HG02678 (cell line): ENCODE results near the gene TSPAN9.
A peak's percentile ranks its signal among the peaks of the same experiment; 100 is the strongest.

Source experiments
- ATAC-seq: cut with Tn5 transposase; IDR thresholded peaks from one replicate; pipeline ENCODE4 v1.9.1; 2021; ENCODE audit warnings: mild to moderate bottlenecking, moderate library complexity; ENCODE audit not compliant: unreplicated experiment

Gene TSPAN9

DNA sequence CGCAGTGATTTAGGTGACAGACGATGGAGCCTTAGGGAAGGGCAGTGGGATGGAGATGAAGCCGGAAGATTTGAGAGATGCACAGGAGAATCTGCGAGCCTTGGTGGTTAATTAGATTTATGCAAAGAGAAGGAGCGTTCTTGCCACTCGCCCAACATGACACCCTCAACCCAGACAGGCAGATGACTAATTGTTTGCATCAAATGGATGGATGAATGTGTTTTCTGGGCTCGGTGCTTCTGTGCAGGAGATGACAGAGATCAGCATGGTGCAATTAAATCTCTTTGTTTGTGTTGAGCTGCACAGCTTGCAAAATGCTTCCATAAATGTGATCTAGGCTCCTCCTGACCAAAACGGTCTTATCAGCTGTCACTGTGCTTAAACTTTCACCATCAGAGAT lies 211.5 kb downstream of the TSPAN9 start:
- no peak for ATAC-seq

DNA sequence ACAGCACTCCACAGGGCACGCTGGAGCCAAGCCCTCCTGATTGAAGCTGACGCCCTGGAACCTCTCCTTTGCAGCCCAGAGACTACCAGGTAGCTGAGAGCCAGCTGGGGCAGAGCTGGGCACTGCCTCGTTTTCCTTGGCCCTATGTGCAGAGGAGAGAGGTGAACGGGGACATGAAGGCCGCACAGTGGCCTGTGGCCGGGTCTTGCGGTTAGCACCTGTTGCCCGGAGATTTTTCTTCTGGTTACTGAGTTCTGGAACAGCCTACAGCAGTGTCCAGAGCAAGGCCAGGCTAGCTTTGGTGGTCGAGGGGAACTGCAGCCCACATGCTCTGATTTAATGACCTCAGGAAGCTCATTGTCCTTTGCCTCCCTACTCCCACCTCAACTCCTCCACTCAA lies 212.5 kb downstream of the TSPAN9 start:
- no peak for ATAC-seq

DNA sequence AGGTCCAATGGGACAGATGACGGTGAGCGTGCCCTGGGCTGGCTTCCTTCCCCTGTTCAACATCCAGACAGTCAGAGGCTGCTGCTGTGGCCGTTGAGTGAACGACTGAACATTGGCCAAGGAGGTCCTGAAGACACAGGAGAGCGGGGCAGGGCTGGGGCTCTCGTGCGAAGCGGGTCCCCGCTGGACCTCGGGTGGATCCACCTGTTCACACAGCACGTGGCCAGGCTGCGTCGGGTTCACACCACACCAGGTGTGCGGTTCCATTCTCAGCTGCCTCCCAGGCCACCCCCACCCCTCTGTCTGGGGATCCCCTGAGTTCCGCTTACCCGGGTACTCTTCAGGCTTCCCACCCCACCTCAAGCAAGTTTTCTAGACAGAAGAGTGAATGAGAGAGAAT lies 214.8 kb downstream of the TSPAN9 start:
- ATAC-seq = no peak

DNA sequence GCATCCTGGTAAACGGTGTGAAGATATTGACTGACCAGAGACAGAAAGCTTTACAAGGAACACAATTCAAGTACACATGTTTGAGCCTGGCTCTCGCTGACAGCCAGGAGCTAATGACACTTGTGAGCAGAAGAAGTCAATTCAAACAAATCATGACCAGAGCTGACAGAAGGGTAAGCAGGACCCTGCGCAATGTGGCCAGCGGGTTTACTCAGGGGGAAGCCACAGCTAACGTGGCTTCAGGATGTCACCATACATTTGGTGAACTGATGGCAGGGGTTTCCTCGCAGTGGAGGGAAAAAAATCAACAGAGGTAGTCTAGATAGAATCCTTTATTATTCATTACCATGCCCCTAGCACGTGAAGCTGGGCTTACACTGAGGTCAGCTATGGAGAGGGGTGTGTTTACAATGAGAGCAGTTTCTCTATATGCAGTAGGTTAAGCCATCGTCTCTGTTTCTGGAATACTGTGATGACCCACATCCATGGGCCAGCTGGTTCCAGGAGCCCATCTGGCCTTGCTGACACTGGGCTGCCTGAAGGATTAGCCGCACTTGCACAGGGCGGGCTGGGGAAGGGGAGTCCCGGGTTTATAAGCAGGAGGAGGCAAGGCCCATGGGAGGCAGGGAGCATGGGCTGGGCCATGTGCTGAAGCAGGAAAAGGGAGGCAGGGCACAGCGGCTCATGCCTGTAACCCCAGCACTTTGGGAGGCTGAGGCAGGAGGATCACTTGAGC lies 215.7 kb downstream of the TSPAN9 start:
- no peak for ATAC-seq

DNA sequence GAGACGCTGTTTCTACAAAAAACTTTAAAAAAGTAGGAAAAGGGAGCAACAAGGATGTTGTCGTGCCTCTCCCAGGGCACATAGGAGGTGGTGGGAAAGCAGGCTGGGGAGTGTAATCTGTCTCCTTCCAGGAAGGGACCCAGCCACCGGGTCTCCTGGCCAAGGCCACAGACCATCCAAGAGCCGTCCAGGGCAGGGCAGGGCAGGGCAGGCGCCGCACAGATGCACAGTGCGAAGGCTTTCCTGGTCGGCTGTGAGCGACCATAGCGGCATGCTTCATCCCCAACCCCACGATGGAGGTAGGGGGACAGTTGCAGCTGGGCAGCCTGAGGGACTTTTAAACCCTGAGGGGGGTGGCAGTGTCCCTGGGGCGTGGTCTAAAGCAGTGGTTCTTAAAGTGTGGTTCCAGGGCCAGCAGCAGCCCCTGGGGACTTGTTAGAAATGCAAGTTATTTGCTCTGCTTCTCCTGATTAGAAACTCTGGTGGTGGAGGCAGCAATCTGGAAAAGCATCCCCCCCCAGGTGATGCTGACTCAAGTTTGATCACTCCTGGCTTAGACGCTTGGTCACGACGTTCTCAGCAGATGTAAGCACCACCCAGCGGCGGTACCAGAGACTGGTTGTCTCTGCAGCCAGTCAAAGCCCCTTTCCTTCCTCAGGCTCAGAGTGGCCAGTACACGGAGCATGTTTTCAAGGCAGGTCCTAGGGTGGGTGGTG lies 216.4 kb downstream of the TSPAN9 start:
- ATAC-seq = no peak

DNA sequence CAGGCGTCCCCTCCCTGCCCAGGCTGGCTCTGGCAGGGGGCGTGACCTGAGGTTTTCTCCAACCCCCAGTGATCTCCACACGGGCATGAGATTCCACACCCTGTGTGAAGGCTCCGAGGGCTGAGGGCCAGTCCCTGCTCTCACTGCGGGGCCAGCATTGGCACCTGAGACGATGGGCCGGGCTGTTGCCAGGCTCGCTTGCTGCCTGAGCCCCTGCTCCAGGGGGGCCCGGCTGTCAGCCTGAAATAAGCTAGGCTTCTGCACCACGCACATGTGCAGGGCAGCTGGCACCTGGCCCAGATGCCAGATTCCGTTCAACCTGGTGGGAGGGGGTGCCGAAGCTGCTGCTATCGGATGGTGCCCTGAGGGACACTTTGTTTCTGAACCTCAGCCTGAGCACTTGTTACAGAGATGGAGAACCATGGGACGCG lies 217.3 kb downstream of the TSPAN9 start:
- ATAC-seq = no peak

DNA sequence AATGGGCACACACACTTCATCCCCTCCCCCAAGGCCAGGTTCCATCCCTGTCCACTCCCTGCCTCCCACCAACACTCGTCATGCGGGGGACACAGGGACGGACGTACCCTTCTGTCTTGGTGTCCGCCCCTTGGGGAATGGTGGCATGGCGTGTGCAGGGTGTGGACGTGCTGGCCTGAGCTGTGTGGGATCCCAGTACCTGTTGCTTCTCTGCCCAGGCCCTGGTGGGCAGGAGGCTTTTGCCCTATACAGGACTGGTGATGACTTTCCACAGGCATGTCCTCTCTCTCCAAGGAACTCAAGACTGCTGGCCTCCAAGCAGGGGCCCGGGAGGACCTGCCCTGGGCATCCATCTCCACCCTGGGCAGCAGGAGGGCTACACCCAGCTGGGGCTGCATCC lies 218.0 kb downstream of the TSPAN9 start:
- ATAC-seq = no peak

DNA sequence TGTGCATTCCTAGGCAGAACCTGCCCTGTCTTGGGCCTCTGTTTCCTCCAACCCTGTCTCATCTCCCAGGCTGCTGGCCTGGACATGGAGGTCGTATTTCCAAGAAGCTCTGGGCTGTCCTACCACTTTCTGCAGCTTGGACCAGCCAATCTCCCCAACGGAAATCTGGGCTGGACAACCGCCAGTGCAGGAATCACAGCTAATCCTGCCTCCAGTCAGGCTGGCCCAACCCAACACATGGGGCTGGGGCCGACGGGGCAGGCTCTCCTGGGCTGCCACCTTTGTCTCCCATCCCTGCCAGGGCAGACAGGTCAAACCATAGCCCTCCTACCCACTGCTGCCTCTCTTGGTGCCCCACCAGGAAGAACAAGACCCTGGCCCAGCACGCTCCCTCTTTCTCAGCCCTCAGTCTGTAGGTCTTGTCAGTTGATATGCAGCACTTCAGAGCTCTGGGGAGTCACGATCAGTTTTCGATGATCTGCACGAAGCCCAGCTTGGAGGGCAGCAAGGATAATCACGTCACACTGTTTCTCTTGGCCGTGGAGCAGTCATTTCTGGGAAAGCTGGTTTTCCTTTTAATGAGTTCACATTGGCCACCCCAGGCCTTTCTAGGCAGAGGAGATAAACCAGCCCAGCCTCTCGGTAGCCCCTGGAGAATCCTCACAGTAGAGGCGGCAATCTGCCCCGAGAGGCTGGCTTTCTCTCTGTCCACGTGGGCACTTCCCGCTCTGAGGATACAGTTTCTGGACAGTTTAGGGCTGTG lies 218.6 kb downstream of the TSPAN9 start:
- no peak for ATAC-seq

DNA sequence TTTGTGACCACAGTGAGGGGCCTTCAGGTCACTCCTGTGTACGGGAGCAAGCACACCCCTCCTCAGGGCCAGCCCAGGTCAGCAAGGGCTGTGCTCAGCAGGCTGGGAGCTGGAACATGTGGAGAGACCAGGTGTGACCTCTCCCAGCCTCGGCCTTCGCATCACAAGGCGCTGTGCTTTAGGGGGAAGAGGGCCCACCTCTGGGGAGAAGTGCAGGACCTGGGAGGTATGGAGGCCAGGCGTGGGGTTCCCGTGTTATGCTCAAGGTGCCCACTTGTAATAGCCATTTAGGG lies 219.2 kb downstream of the TSPAN9 start:
- no peak for ATAC-seq

DNA sequence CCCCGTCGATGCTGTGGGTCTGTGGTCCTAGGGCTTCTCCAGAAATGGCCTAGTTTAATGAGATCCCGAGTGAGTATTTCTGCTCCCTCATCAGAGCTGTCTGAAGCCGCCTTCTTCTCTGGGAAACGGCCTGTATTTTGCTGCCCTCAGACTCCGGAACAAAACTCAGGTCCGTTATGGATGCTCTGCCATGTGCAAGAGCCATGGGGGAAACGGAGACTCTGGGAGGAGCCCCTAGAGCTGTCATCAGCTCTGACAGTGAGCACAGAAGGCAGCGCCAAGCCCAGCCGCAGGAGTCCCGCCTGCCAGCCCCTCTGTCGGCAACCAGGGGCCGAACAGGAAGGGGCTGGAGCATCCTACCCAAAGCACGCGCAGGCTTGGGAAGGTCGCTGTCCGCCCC lies 221.4 kb downstream of the TSPAN9 start:
- ATAC-seq = no peak

DNA sequence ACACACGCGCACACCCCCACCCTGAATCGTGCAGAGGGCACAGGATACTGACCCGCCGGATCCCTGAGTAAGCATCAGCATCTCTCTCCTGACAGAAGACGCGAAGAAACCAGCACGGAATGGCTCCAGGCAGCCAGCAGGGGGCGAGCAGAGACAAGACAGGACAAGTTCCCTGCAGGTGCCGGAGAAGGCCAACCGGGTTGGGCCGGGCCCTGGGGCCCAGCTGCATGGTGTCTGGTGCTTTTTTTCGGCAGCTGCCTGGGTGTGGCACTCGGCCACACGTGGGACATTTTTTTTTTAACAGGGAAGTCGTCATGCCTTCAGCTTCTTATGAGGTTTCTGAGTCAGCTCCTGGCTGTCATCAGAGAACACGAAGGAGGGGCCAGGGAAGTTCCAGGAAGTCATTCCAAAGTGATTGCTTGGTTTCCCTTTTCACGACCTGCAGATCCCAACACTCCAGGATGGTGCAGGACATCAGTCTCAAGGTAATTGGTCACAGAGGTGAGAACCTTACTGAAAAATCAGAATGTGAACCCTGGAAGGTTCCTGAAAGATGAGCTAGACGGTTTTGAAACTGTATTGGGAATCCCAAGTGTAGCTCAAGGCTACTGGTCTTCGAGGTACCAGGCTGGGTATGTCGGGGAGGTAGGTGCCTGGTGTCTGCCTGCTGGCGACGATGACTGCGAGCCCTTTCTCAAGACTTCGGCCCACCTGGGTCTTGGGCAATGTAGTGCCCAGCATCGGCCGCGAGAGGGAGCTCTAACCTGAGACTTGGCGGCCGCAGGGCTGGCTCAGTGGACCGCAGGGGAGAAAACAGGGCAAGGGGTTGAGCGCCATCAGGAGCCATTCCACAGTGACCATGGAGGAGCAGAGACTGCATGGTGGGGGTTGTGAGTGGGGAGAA lies 223.0 kb downstream of the TSPAN9 start:
- peak; percentile 73 for ATAC-seq

DNA sequence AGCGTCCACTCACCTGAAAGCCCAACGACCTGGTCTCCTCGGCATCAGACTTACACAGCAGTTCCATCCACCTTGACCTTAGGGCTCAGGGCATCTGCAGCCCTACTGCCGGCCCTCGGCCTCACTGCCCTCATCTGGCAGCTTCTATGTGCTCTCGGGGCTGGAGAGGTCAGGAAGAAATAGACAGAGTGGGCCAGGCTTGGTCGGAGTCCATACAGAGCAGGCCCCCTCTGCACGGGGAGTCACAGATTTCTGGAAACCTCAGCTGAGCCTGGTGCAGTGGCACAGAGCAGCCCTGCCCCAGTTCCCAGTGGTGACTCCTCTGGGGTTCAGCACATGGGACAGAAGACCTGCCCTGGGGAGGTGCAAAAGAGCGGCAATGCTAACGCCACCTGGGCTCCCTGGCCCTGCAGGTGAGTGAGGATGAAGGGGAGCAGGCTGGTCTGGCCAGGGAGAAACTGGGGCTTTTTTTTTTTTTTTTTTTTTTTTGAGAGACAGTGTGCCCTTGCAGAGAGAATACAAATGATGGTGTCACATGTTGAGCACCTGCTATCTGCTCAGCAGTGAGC lies 223.7 kb downstream of the TSPAN9 start:
- ATAC-seq = no peak

DNA sequence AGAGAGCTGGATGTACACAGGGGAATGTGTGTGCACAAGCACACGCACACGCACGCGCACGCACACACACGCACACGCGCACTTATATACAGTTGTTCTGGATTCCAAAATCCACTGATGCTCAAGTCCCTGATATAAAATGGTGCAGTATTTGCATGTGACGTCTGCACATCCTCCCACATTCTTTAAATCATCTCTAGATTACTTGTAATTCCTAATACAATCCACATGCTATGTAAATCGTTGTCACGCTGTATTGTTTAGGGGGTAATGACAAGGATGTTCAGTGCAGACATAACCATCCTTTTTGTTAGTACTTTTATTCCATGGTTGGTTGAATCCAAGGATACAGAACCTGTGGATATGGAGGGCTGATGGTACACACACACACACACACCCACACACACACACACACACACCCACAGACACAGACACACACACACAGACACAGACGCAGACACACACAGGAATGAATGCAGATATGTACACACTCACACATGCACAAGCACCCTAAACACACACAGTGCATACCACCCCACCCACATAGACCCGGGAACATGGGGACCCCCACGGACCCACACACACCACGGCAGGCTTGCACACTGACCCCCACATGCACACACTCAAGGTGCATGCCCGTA lies 225.3 kb downstream of the TSPAN9 start:
- ATAC-seq = no peak

DNA sequence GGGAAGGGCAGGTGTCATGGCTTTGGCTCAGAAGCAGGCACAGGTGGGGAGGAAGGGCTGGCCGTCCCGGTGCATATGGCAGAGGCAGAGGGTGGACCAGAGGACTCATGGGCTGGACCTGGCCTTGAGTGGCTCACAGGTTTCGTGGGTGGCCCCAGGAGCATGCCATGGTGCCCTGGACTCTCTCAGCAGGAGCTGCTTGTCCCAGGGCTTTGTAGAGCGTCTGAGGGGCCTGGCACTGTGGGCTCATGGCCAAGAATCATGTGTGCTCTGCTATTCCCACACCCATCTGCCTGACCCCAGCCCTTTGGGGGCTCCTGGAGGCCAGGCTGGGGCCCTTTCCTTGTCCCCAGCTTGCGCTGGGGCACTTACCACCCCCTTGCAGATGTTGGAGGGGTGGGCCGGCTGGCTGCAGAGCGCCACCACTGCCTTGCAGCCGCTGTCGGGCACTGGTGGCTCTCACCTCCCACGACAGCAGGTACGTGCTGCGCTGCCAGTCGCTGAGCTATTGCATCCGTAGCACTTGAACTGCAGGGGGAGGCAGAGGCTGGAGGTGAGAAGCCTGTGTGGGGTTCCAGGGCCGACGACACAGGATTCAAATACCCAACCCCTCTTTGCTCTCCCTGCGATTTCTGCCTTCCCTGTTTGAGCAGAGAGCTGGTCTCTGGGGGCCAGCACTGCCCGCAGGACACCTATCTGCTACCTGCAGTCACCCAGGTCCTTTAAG lies 226.4 kb downstream of the TSPAN9 start:
- ATAC-seq = no peak

DNA sequence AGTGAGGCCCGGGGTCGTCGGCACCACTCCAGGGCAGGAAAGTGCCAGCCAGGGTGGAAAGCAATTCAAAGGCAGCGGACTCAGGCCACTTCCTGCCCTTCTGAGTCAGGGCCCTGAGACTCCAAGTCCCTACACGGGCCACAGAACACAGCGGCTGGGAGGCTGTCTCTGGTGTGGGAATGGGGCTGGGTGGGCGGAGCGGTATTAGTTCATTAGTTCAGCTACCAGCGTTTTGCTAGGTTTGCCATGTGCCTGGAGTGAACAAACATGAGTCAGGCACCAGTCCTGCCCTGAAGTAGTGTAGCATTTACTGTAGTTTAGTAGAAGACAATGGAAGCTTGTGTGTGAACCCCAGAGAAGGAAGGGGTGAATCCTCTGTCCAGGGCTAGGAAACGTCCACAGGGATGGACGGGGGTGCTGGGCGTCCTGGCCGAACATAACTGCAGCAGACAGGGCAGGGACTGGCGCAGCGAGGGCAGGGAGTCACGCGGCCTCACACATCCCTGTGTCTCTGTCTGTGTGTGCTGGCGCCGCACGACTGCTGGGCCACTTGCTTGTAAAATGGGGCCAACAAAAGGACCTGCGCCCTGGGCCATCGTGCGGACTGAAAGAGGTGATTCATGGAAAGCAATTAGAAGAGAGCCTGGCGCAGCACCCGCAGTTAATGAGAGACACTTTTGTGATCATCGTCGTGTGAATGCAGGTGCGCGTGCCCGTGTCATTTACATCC lies 227.4 kb downstream of the TSPAN9 start:
- ATAC-seq = no peak

DNA sequence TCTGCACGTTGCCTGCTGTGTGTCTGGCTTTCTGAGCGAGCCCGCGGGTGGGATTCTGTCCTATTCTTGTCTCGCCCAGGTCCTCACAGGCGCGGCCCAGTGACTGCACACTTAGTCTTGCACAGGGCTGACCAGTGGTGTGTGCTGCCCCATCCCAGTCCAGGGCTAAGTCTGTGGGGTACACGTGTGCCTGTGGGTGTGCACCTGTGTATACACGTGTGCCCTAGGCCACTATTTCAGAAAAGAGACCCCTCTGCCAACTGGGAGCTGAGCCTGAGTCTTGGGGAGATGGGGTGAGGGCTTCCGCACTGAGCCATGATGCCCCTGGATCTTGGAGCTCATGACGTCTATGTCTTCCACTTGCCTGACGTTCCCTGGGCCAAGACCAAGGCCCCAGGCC lies 228.3 kb downstream of the TSPAN9 start:
- no peak for ATAC-seq

DNA sequence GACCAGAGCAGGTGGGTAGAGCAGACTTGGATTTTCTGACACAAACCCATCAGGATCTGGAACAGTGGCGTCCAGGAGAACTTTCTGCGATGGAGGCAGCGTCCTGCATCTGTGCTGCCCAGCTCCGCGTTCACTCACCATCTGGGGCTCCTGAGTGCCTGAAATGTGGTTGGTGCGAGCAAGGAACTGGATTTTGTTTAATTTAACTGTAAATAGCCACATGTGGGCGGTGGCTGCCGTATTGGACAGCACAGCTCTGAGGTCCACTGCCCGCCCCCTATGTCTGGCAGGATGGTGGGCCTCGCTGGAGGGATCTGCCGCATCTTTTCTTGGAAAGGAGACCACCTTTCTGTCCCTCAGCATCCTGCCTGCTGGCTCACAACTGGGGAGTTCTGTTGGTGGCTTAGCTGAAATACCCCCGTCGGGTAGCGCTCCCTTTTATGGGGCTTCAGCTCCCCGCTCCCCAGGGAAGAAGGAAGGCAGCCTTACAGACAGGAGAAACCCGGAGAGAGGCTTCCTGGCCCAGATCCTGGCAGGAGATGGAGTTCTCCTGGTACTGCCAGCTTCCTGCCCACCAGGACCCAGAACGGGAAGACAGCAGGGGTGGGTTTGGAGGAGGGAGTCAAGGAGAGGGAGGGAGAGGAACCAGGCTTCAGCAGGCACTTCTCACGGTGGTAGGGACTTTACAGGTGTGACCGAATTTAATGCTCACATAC lies 228.9 kb downstream of the TSPAN9 start:
- ATAC-seq = no peak

DNA sequence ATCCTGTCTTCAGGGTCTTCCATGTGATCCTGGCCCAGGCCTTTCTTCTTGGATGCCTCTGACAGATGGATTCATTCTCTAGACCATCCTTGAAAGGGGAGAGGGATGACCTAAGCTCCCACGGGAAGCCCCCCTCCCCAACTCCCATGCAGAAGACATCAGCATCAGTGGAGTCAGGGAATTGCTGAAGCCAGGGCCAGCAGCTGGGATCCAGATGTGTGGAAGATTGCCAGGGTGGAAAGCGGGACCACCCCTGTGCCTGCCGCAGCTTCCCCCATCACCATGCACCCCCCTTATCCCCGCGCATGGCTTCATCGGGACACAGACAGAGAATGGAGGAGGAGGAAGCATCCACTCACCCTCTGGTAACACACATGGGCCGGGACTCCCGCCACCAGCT lies 230.2 kb downstream of the TSPAN9 start:
- ATAC-seq = no peak
